GM12892 (cell line): ENCODE measurements around the gene MDFIC.

ENCODE experiments used
- POLR2A ChIP-seq: IDR thresholded peaks from 2 replicates; pipeline ENCODE4 v1.6.1; 2011; ENCODE audit warnings: low read depth, low read length, control low read depth
- TAF1 ChIP-seq: IDR thresholded peaks from 2 replicates; pipeline ENCODE4 v1.6.1; 2011; ENCODE audit warnings: low read depth, mild to moderate bottlenecking, control low read depth, low read length, borderline replicate concordance

DNA sequence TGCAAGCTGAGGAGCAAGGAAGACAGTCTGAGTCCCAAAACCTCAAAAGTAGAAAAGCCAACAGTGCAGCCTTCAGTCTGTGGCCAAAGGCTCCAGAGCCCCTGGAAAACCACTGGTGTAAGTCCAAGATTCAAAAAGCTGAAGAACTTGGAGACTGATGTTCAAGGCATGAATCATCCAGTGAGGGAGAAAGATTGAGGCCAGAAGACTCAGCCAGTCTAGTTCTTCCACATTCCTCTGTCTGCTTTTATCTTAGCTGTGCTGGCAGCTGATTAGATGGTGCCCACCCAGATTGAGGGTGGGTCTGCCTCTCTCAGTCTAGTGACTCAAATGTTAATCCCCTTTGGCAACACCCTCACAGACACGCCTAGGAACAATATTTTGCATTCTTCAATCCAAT is 20.1 kb upstream of the MDFIC start:
- TF ChIP-seq POLR2A (no peak), TAF1 (no peak)
